ENCODE measurements around the gene HEXIM1. TPM values are rescaled to one million over a fixed set of nuclear protein-coding genes. Genes with fewer than 3 reads are reported as not detected.

The HEXIM1 gene
- total RNA-seq, 1 experiment from 2014 or later, result 11.6 TPM

GRCh38 chr17:45137561-45138305 is 10.5 kb upstream of the HEXIM1 start:
- in situ Hi-C loops (cut with HindIII; ENCODE audit: low pct_unique_long_range_greater_than_20kb, low sequenced_read_pairs), result no loop called here
- no peak for DNase-seq (ENCODE audit: low read depth)

GRCh38 chr17:45138911-45139532 is 9.3 kb upstream of the HEXIM1 start:
- in situ Hi-C loops (cut with HindIII; ENCODE audit: low pct_unique_long_range_greater_than_20kb, low sequenced_read_pairs), result no loop called here
- DNase-seq (ENCODE audit: low read depth), result no peak

GRCh38 chr17:45139533-45139920 is 8.7 kb upstream of the HEXIM1 start:
- in situ Hi-C loops (cut with HindIII; ENCODE audit: low pct_unique_long_range_greater_than_20kb, low sequenced_read_pairs), result no loop called here

GRCh38 chr17:45143094-45143670 is 5.1 kb upstream of the HEXIM1 start:
- in situ Hi-C loops (cut with HindIII; ENCODE audit: low pct_unique_long_range_greater_than_20kb, low sequenced_read_pairs), result no loop called here
- no peak for DNase-seq (ENCODE audit: low read depth)

More at GRCh38 chr17:45139533-45139920, 8.7 kb upstream of the HEXIM1 start:
- no peak for DNase-seq (ENCODE audit: low read depth)

- in situ Hi-C loops (cut with HindIII; ENCODE audit: low pct_unique_long_range_greater_than_20kb, low sequenced_read_pairs), result no loop called here
- DNase-seq (ENCODE audit: low read depth), result no peak
Observed at GRCh38 chr17:45143767-45144198, 4.5 kb upstream of the HEXIM1 start.

- in situ Hi-C loops (cut with HindIII; ENCODE audit: low pct_unique_long_range_greater_than_20kb, low sequenced_read_pairs), result no loop called here
- no peak for DNase-seq (ENCODE audit: low read depth)
Observed at GRCh38 chr17:45144199-45145034, 3.9 kb upstream of the HEXIM1 start.

- in situ Hi-C loops (cut with HindIII; ENCODE audit: low pct_unique_long_range_greater_than_20kb, low sequenced_read_pairs), result no loop called here
- no peak for DNase-seq (ENCODE audit: low read depth)
Observed at GRCh38 chr17:45145035-45145389, 3.3 kb upstream of the HEXIM1 start.

- DNase-seq (ENCODE audit: low read depth), result no peak
- in situ Hi-C loops (cut with HindIII; ENCODE audit: low pct_unique_long_range_greater_than_20kb, low sequenced_read_pairs), result no loop called here
Observed at GRCh38 chr17:45146166-45146565, 2.1 kb upstream of the HEXIM1 start.

- DNase-seq (ENCODE audit: low read depth), result no peak
- in situ Hi-C loops (cut with HindIII; ENCODE audit: low pct_unique_long_range_greater_than_20kb, low sequenced_read_pairs), result no loop called here
Observed at GRCh38 chr17:45146592-45146889, 1.7 kb upstream of the HEXIM1 start.

- in situ Hi-C loops (cut with HindIII; ENCODE audit: low pct_unique_long_range_greater_than_20kb, low sequenced_read_pairs), result no loop called here
- DNase-seq (ENCODE audit: low read depth), result peak; percentile 85
Observed at GRCh38 chr17:45146890-45147580, 1.2 kb upstream of the HEXIM1 start.

- peak; percentile 90 for DNase-seq (ENCODE audit: low read depth)
- in situ Hi-C loops (cut with HindIII; ENCODE audit: low pct_unique_long_range_greater_than_20kb, low sequenced_read_pairs), result no loop called here
Observed at GRCh38 chr17:45147581-45148182, 593 bp upstream of the HEXIM1 start.

GRCh38 chr17:45149037-45149668 is 878 bp downstream of the HEXIM1 start:
- DNase-seq (ENCODE audit: low read depth), result peak; percentile 88

GRCh38 chr17:45149669-45150664 is 1.7 kb downstream of the HEXIM1 start:
- in situ Hi-C loops (cut with HindIII; ENCODE audit: low pct_unique_long_range_greater_than_20kb, low sequenced_read_pairs), result loop anchor here (10.0 kb wide), 1 partner anchor 165 kb away; the partner anchor contains the start of gene MAP3K14
- DNase-seq (ENCODE audit: low read depth), result no peak

More at GRCh38 chr17:45149037-45149668, 878 bp downstream of the HEXIM1 start:
- in situ Hi-C loops (cut with HindIII; ENCODE audit: low pct_unique_long_range_greater_than_20kb, low sequenced_read_pairs), result no loop called here

- in situ Hi-C loops (cut with HindIII; ENCODE audit: low pct_unique_long_range_greater_than_20kb, low sequenced_read_pairs), result loop anchor here (10.0 kb wide), 1 partner anchor 164 kb away; the partner anchor contains the start of gene MAP3K14
- DNase-seq (ENCODE audit: low read depth), result no peak
Observed at GRCh38 chr17:45150911-45151809, 2.9 kb downstream of the HEXIM1 start.

GRCh38 chr17:45155029-45155428 is 6.8 kb downstream of the HEXIM1 start:
- no peak for DNase-seq (ENCODE audit: low read depth)
- in situ Hi-C loops (cut with HindIII; ENCODE audit: low pct_unique_long_range_greater_than_20kb, low sequenced_read_pairs), result loop anchor here (10.0 kb wide), 1 partner anchor 160 kb away; the partner anchor contains the start of gene MAP3K14

Data from Caki2 (cell line).